HepG2 (cell line): Measurements from ENCODE around the gene GABRR3. TPM values are rescaled to one million over a fixed set of nuclear protein-coding genes. Genes with fewer than 3 reads are reported as not detected.

Experiments used
- AKAP8 ChIP-seq: sonication (generic); formaldehyde crosslinking; IDR thresholded peaks from 2 replicates; pipeline ENCODE4 v1.5.1; 2020; ENCODE audit warnings: mild to moderate bottlenecking, missing genetic modification reagents
- GATAD1 ChIP-seq: IDR thresholded peaks from 2 replicates; pipeline ENCODE4 v1.6.1; 2016; ENCODE audit warnings: missing genetic modification reagents, missing compliant biosample characterization
- ISL2 ChIP-seq: sonication (generic); formaldehyde crosslinking; IDR thresholded peaks from 2 replicates; pipeline ENCODE4 v1.5.0; 2020; ENCODE audit warnings: missing genetic modification reagents
- KDM4B ChIP-seq: sonication (generic); formaldehyde crosslinking; IDR thresholded peaks from 2 replicates; pipeline ENCODE4 v1.4.0; 2020; ENCODE audit warnings: missing genetic modification reagents
- NFIC ChIP-seq: IDR thresholded peaks from 2 replicates; pipeline ENCODE4 v1.6.1; 2012; ENCODE audit warnings: mild to moderate bottlenecking, low read length, inconsistent platforms
- NONO ChIP-seq, 2 experiments: fragments of 450-650 bp in 1 of 2; sonication (generic) in 1 of 2; formaldehyde crosslinking in 1 of 2; IDR thresholded peaks in 1 of 2; conservative IDR thresholded peaks in 1 of 2; 2 replicates each; pipeline versions ENCODE4 v1.6.1 to v1.8.0; 2017 to 2022; ENCODE audit warnings: mild to moderate bottlenecking in 1 of 2, missing genetic modification reagents in 1 of 2, moderate library complexity in 1 of 2
- PAX8 ChIP-seq: sonication (generic); formaldehyde crosslinking; IDR thresholded peaks from 2 replicates; pipeline ENCODE4 v1.8.0; 2022; ENCODE audit warnings: mild to moderate bottlenecking, missing genetic modification reagents, borderline replicate concordance
- PBX2 ChIP-seq: IDR thresholded peaks from 2 replicates; pipeline ENCODE4 v1.6.1; 2016; ENCODE audit warnings: control low read depth
- PHB2 ChIP-seq: fragments of 450-650 bp; IDR thresholded peaks from 2 replicates; pipeline ENCODE4 v1.6.1; 2018; ENCODE audit not compliant: partially characterized antibody
- PHF5A ChIP-seq: IDR thresholded peaks from one replicate; pipeline ENCODE4 v1.6.1; 2018; ENCODE audit warnings: low read depth, missing genetic modification reagents; ENCODE audit not compliant: unreplicated experiment
- RBAK ChIP-seq: sonication (generic); formaldehyde crosslinking; IDR thresholded peaks from 2 replicates; pipeline ENCODE4 v1.5.1; 2020; ENCODE audit warnings: mild to moderate bottlenecking, missing genetic modification reagents
- SP140L ChIP-seq: sonication (generic); formaldehyde crosslinking; IDR thresholded peaks from 2 replicates; pipeline ENCODE4 v1.4.0; 2020; ENCODE audit warnings: missing genetic modification reagents, borderline replicate concordance
- TEF ChIP-seq: sonication (generic); formaldehyde crosslinking; IDR thresholded peaks from 2 replicates; pipeline ENCODE4 v1.5.0; 2020; ENCODE audit warnings: missing genetic modification reagents
- TGIF2 ChIP-seq: IDR thresholded peaks from 2 replicates; pipeline ENCODE4 v1.6.1; 2016; ENCODE audit warnings: control low read depth, missing compliant biosample characterization
- THAP11 ChIP-seq: IDR thresholded peaks from 2 replicates; pipeline ENCODE4 v1.6.1; 2016; ENCODE audit warnings: missing biosample characterization, missing genetic modification reagents
- UBTF ChIP-seq: sonication (generic); formaldehyde crosslinking; IDR thresholded peaks from 2 replicates; pipeline ENCODE4 v1.4.0; 2020; ENCODE audit warnings: mild to moderate bottlenecking, missing genetic modification reagents
- ZBED4 ChIP-seq: sonication (generic); formaldehyde crosslinking; IDR thresholded peaks from 2 replicates; pipeline ENCODE4 v1.4.0; 2020; ENCODE audit warnings: missing genetic modification reagents, borderline replicate concordance
- ZKSCAN5 ChIP-seq: sonication (generic); formaldehyde crosslinking; IDR thresholded peaks from 2 replicates; pipeline ENCODE4 v1.5.1; 2020; ENCODE audit warnings: mild to moderate bottlenecking, missing genetic modification reagents
- ZNF552 ChIP-seq: sonication (generic); formaldehyde crosslinking; IDR thresholded peaks from 2 replicates; pipeline ENCODE4 v1.9.0; 2022; ENCODE audit warnings: missing genetic modification reagents, mild to moderate bottlenecking, borderline replicate concordance
- ZNF777 ChIP-seq: sonication (generic); formaldehyde crosslinking; IDR thresholded peaks from 2 replicates; pipeline ENCODE4 v1.4.0; 2020; ENCODE audit warnings: missing genetic modification reagents
- ZZZ3 ChIP-seq: sonication (generic); formaldehyde crosslinking; IDR thresholded peaks from 2 replicates; pipeline ENCODE4 v1.4.0; 2020; ENCODE audit warnings: missing genetic modification reagents, mild to moderate bottlenecking, borderline replicate concordance
- polyA plus RNA-seq, 8 experiments: library from polyadenylated mRNA; depleted of rRNA in 3 of 8; stranded (reverse) in 7 of 8; unstranded in 1 of 8; fragments of >200 nt; fragmentation: Illumina TruSeq in 4 of 8; extraction: Trizol in 4 of 8; gene quantifications; 2 replicates each; pipeline versions ENCODE4 v1.2.1 to v1.2.3, GENCODE V29; 2011 to 2016; ENCODE audit warnings: low read depth in 4 of 8, missing spikeins in 1 of 8, mixed read lengths in 1 of 8; ENCODE audit not compliant: insufficient read depth in 1 of 8
- total RNA-seq, 5 experiments: library from RNA; depleted of rRNA; stranded (reverse); fragments of >200 nt; fragmentation: Illumina TruSeq; extraction: Trizol; gene quantifications; 2 replicates each; pipeline ENCODE4 v1.2.3, GENCODE V29; 2016; ENCODE audit warnings: low read depth in 1 of 5

The GABRR3 gene
- total and polyA plus RNA-seq, 2 of the 13 experiments (the other 11 are each of a cell fraction or from before 2014, with no cell fraction given), result 0.42 to 0.83 TPM

GRCh38 chr3:97971679-97972567, 63.2 kb downstream of the GABRR3 start, which contains the start of gene RIOX2 (continued):
- no peak for TF ChIP-seq PAX8 (CRISPR knock-in tag)
- peak; percentile 67; the same call in 1 of the 2 replicates for TF ChIP-seq TGIF2
- TF ChIP-seq PHB2, result no peak
- no peak for TF ChIP-seq ZNF777 (CRISPR knock-in tag)
- no peak for TF ChIP-seq SP140L (CRISPR knock-in tag)
- no peak; the same call in 1 of the 2 replicates for TF ChIP-seq GATAD1 (CRISPR knock-in tag)
- TF ChIP-seq UBTF (CRISPR knock-in tag), result peak; percentile 69
- TF ChIP-seq NFIC, result no peak
- 0 out of 2 replicates have a peak, but pooled peaks have one; percentile 6 for TF ChIP-seq ISL2 (CRISPR knock-in tag)
- TF ChIP-seq TEF (CRISPR knock-in tag), result 0 out of 2 replicates have a peak, but pooled peaks have one; percentile 51
- TF ChIP-seq PBX2 (CRISPR knock-in tag), result no peak
- TF ChIP-seq ZNF552 (CRISPR knock-in tag), result 0 out of 2 replicates have a peak, but pooled peaks have one; percentile 67
- no peak for TF ChIP-seq NONO (IDR thresholded peaks at IDR 0.05)
- peak; percentile 72 for TF ChIP-seq NONO (CRISPR knock-in tag; conservative IDR thresholded peaks at IDR 0.05)
- TF ChIP-seq KDM4B (CRISPR knock-in tag), result 0 out of 2 replicates have a peak, but pooled peaks have one; percentile 31
- peak; percentile 50; the same call in 1 of the 2 replicates for TF ChIP-seq ZBED4 (CRISPR knock-in tag)
- no peak for TF ChIP-seq ZKSCAN5 (CRISPR knock-in tag)
- no peak for TF ChIP-seq ZZZ3 (CRISPR knock-in tag)
- TF ChIP-seq AKAP8 (CRISPR knock-in tag), result no peak
- no peak for TF ChIP-seq RBAK (CRISPR knock-in tag)
- TF ChIP-seq THAP11 (CRISPR knock-in tag), result no peak
- no peak for TF ChIP-seq PHF5A (CRISPR knock-in tag)
